HCT116 (cell line): ENCODE data around the gene UNK. TPM values are rescaled to one million over a fixed set of nuclear protein-coding genes. Genes with fewer than 3 reads are reported as not detected.
"Not testable (repeated sequence)": the region's sequence is repeated elsewhere in the genome, so short reads cannot be mapped to it uniquely, and the experiment has no call there.

Source experiments
- ATAC-seq: fragments of 200-7000 bp; cut with Tn5 transposase; 2 replicates; pipeline ENCODE4 v1.9.1; 2020; ENCODE audit warnings: mild to moderate bottlenecking, moderate library complexity
- BruUV-seq: library from RNA; stranded (reverse); fragments of 400-500 nt; replicated peaks from 2 replicates; lab custom pipeline; 2021; lab: Mats Ljungman, UMichigan
- CTCF ChIA-PET: fragments of 300-600 bp; sonication (Branson Sonifier 250); formaldehyde crosslinking; loops from one replicate; lab custom pipeline; 2021; ENCODE audit warnings: antibody characterized with exemption; lab: Charles Lee
- POLR2A ChIA-PET: fragments of 300-600, 350-600 bp; sonication (Branson Sonifier 250); formaldehyde crosslinking; loops from one replicate; lab custom pipeline; 2021; ENCODE audit warnings: antibody characterized with exemption; lab: Charles Lee
- RAD21 ChIA-PET, 2 experiments: fragments of 300-600 bp; sonication (Branson Sonifier 250); formaldehyde crosslinking; loops; one replicate each; lab custom pipeline; 2023; ENCODE audit warnings: low total read pairs in 2 of 2; ENCODE audit not compliant: uncharacterized antibody in 2 of 2, unreplicated experiment in 2 of 2, low non-redundant PET in 1 of 2; lab: Charles Lee
- DNase-seq: peaks from one replicate; pipeline ENCODE4 v3.0.0-alpha.2; 2010; ENCODE audit warnings: low read depth, low spot score
- H2AFZ ChIP-seq: fragments of 200-600 bp; shearing (Covaris generic), sonication (generic); 2 replicates; pipeline ENCODE4 v1.6.1; 2017; ENCODE audit warnings: low read depth, mixed run types, mixed read lengths, antibody characterized with exemption, low read length; ENCODE audit not compliant: poor library complexity, severe bottlenecking
- H3K27ac ChIP-seq: 2 replicates; pipeline ENCODE4 v1.5.1; 2012; ENCODE audit warnings: low read depth, low read length
- H3K27me3 ChIP-seq: fragments of 200-600 bp; sonication (generic); 2 replicates; pipeline ENCODE4 v1.6.1; 2016; ENCODE audit warnings: mixed run types, low read length, mixed read lengths; ENCODE audit not compliant: insufficient read depth
- H3K36me3 ChIP-seq, 2 experiments: fragments of 200-500 bp in 1 of 2; fragments of 200-600 bp in 1 of 2; sonication (Bioruptor generic) in 1 of 2; sonication (generic) in 1 of 2; 2 replicates each; pipeline versions ENCODE4 v1.5.1 to v1.6.1; 2014 to 2016; ENCODE audit warnings: low read length in 2 of 2, inconsistent platforms in 1 of 2, mixed read lengths in 1 of 2, mixed run types in 1 of 2; ENCODE audit not compliant: insufficient read depth in 2 of 2, control insufficient read depth in 1 of 2
- H3K4me1 ChIP-seq, 2 experiments: fragments of 200-600 bp in 1 of 2; sonication (generic) in 1 of 2; 2 replicates each; pipeline versions ENCODE4 v1.5.1 to v1.6.1; 2012 to 2017; ENCODE audit warnings: low read length in 2 of 2, inconsistent platforms in 1 of 2, mild to moderate bottlenecking in 1 of 2, mixed read lengths in 1 of 2, mixed run types in 1 of 2, moderate library complexity in 1 of 2; ENCODE audit not compliant: insufficient read depth in 2 of 2, control insufficient read depth in 1 of 2
- H3K4me2 ChIP-seq: fragments of 200-600 bp; sonication (generic); 2 replicates; pipeline ENCODE4 v1.6.1; 2017; ENCODE audit warnings: mixed run types, low read length, mixed read lengths
- H3K4me3 ChIP-seq, 2 experiments: fragments of 200-600 bp in 1 of 2; sonication (generic) in 1 of 2; replicated peaks in 1 of 2; 2 replicates each; pipeline ENCODE4 v1.5.1; 2011 to 2016; ENCODE audit warnings: low read length in 2 of 2, control low read depth in 1 of 2, low read depth in 1 of 2, mild to moderate bottlenecking in 1 of 2, mixed read lengths in 1 of 2, mixed run types in 1 of 2
- H3K79me2 ChIP-seq: fragments of 200-600 bp; sonication (generic); 2 replicates; pipeline ENCODE4 v1.6.1; 2017; ENCODE audit warnings: mild to moderate bottlenecking, mixed run types, low read length, moderate library complexity, mixed read lengths; ENCODE audit not compliant: insufficient read depth
- H3K9ac ChIP-seq: fragments of 200-600 bp; sonication (generic); 2 replicates; pipeline ENCODE4 v1.6.1; 2016; ENCODE audit warnings: low read length, mixed read lengths
- H3K9me2 ChIP-seq: fragments of 200-600 bp; sonication (generic), shearing (Covaris generic); 2 replicates; pipeline ENCODE4 v1.6.1; 2017; ENCODE audit warnings: mixed run types, mild to moderate bottlenecking, moderate library complexity; ENCODE audit not compliant: insufficient read depth
- H3K9me3 ChIP-seq, 2 experiments: fragments of 200-500 bp in 1 of 2; fragments of 200-600 bp in 1 of 2; sonication (Bioruptor generic) in 1 of 2; sonication (generic) in 1 of 2; 2 replicates each; pipeline ENCODE4 v1.6.1; 2014 to 2017; ENCODE audit warnings: low read length in 2 of 2, mixed read lengths in 2 of 2, inconsistent platforms in 1 of 2, low read depth in 1 of 2, mild to moderate bottlenecking in 1 of 2, mixed run types in 1 of 2, moderate library complexity in 1 of 2; ENCODE audit not compliant: control insufficient read depth in 1 of 2, insufficient read depth in 1 of 2
- H4K20me1 ChIP-seq: fragments of 200-600 bp; sonication (generic), shearing (Covaris generic); 2 replicates; pipeline ENCODE4 v1.6.1; 2017; ENCODE audit warnings: mixed run types, mild to moderate bottlenecking, moderate library complexity; ENCODE audit not compliant: insufficient read depth
- CBX3 ChIP-seq: IDR thresholded peaks from 2 replicates; pipeline ENCODE4 v1.6.1; 2012; ENCODE audit warnings: low read depth
- CEBPB ChIP-seq: IDR thresholded peaks from 2 replicates; pipeline ENCODE4 v1.6.1; 2012; ENCODE audit warnings: low read depth
- EZH2 ChIP-seq: fragments of 200-600 bp; sonication (generic); IDR thresholded peaks from 2 replicates; pipeline ENCODE4 v1.6.1; 2017; ENCODE audit warnings: antibody characterized with exemption, mixed run types
- POLR2AphosphoS5 ChIP-seq: IDR thresholded peaks from 2 replicates; pipeline ENCODE4 v1.6.1; 2011; ENCODE audit warnings: mild to moderate bottlenecking, low read depth, low read length, moderate library complexity
- RAD21 ChIP-seq: IDR thresholded peaks from 2 replicates; pipeline ENCODE4 v1.6.1; 2012; ENCODE audit warnings: low read depth, mild to moderate bottlenecking
- SP1 ChIP-seq: IDR thresholded peaks from 2 replicates; pipeline ENCODE4 v1.6.1; 2012; ENCODE audit warnings: low read depth
- ZBTB33 ChIP-seq: IDR thresholded peaks from 2 replicates; pipeline ENCODE4 v1.6.1; 2011; ENCODE audit warnings: mild to moderate bottlenecking, low read length, moderate library complexity; ENCODE audit not compliant: insufficient replicate concordance; ENCODE audit errors: extremely low read depth
- ZFX ChIP-seq: fragments of 450-650 bp; IDR thresholded peaks from 2 replicates; pipeline ENCODE4 v1.6.1; 2017
- intact Hi-C: fragments of 100-400 bp; cut with micrococcal nuclease; formaldehyde crosslinking; loops from 2 replicates; pipeline ENCODE4 v1.10.0; 2022
- total RNA-seq: library from RNA; stranded (reverse); gene quantifications from one replicate; pipeline ENCODE4 v1.2.1, GENCODE V29; 2021; ENCODE audit not compliant: unreplicated experiment

UNK gene
- total RNA-seq, 1 experiment from 2014 or later: 40.6 TPM

- H3K4me2 ChIP-seq: no peak overlapping the region
- no peaks in the 10 kb centered on the region for H3K27me3 ChIP-seq
- RAD21 ChIA-PET: no interaction called here
- peaks cover 0 to 5% of the 10 kb centered on the region in 2 experiments; a peak in 1 of 4 replicates for H3K4me1 ChIP-seq
- POLR2A ChIA-PET: no interaction called here
- H3K79me2 ChIP-seq: no peaks in the 10 kb centered on the region
- no peaks in the 10 kb centered on the region for H3K9me3 ChIP-seq
- TF ChIP-seq SP1: no peak
- TF ChIP-seq ZFX: 0 out of 2 replicates have a peak, but pooled peaks have one; percentile 2
- no peak for TF ChIP-seq EZH2
- no peak for TF ChIP-seq RAD21
- no peak for TF ChIP-seq CEBPB
- TF ChIP-seq POLR2AphosphoS5: no peak
- TF ChIP-seq CBX3: no peak
- no peak for TF ChIP-seq ZBTB33
- peaks cover 19 to 24% of the 10 kb centered on the region in 2 experiments; a peak in 3 of 4 replicates for H3K36me3 ChIP-seq
- H3K27ac ChIP-seq: no peak overlapping the region
- no peak overlapping the region for H3K9ac ChIP-seq
- CTCF ChIA-PET: no interaction called here
- no peaks in the 10 kb centered on the region for H3K9me2 ChIP-seq
- no peak overlapping the region for H3K4me3 ChIP-seq
- peak; percentile 72 for ATAC-seq
- no peak for DNase-seq
- no peaks in the 10 kb centered on the region for H4K20me1 ChIP-seq
- no TSS peak for BruUV-seq
- no peak overlapping the region for H2AFZ ChIP-seq
- intact Hi-C loops: no loop called here
These were observed 25.6 kb downstream of the UNK start for GRCh38 chr17:75810216-75810615.

- H3K4me3 ChIP-seq, H4K20me1 ChIP-seq, H3K79me2 ChIP-seq, H3K9ac ChIP-seq, intact Hi-C loops, BruUV-seq, RAD21 ChIA-PET, H3K9me3 ChIP-seq, H3K4me2 ChIP-seq, H3K27ac ChIP-seq, ATAC-seq, DNase-seq, H3K9me2 ChIP-seq, POLR2A ChIA-PET, CTCF ChIA-PET, H3K27me3 ChIP-seq, H2AFZ ChIP-seq, H3K4me1 ChIP-seq: not testable (repeated sequence)
- H3K36me3 ChIP-seq: peaks cover 19 to 24% of the 10 kb centered on the region in 2 experiments; a peak in 3 of 4 replicates
These were observed 26.1 kb downstream of the UNK start for GRCh38 chr17:75810756-75811155.
